HepG2 (cell line): Measurements from ENCODE around the gene SMARCC1. TPM values are rescaled to one million over a fixed set of nuclear protein-coding genes. Genes with fewer than 3 reads are reported as not detected.

ENCODE experiments used
- ATAC-seq: fragments of 200-7000 bp; cut with Tn5 transposase; 3 replicates; pipeline ENCODE4 v1.9.1; 2020; ENCODE audit warnings: mild to moderate bottlenecking, moderate library complexity
- BruUV-seq: library from RNA; stranded (reverse); fragments of 400-500 nt; replicated peaks from 2 replicates; lab custom pipeline; 2021; lab: Mats Ljungman, UMichigan
- CTCF ChIA-PET: fragments of 300-600 bp; formaldehyde crosslinking; extraction: SDS; loops from one replicate; lab custom pipeline; 2021; ENCODE audit warnings: low total read pairs, inconsistent platforms, low intra/inter-chr PET ratio; lab: Yijun Ruan, JAX
- POLR2A ChIA-PET: fragments of 350-600 bp; sonication (Branson Sonifier 250); formaldehyde crosslinking; loops from one replicate; lab custom pipeline; 2020; ENCODE audit warnings: antibody characterized with exemption, inconsistent platforms; lab: Yijun Ruan, JAX
- DNase-seq: peaks from one replicate; pipeline ENCODE4 v3.0.0-alpha.2; 2015; ENCODE audit warnings: low spot score
- FAIRE-seq: peaks from 3 replicates; lab custom pipeline; 2011; peaks lifted over from hg19 to GRCh38; lab: Jason Lieb, UNC
- H2AFZ ChIP-seq: one replicate; pipeline ENCODE4 v1.6.1; 2011; ENCODE audit warnings: low read length, inconsistent platforms
- H3K27ac ChIP-seq: fragments of 300-600 bp; 3 replicates; pipeline ENCODE4 v1.8.0; 2011; ENCODE audit warnings: mixed run types, mild to moderate bottlenecking, mixed read lengths, low read length, inconsistent platforms; ENCODE audit not compliant: insufficient read depth; ENCODE audit errors: extremely low read length
- H3K27me3 ChIP-seq, 2 experiments: fragments of 200-600 bp in 1 of 2; 2 replicates in 1 of 2; 3 replicates in 1 of 2; pipeline versions ENCODE4 v1.6.0 to v1.8.0; 2011; ENCODE audit warnings: low read length in 2 of 2, mild to moderate bottlenecking in 2 of 2, moderate library complexity in 2 of 2, inconsistent platforms in 1 of 2; ENCODE audit not compliant: insufficient read depth in 2 of 2, control insufficient read depth in 1 of 2
- H3K36me3 ChIP-seq, 2 experiments: fragments of 200-600 bp in 1 of 2; replicated peaks in 1 of 2; 2 replicates in 1 of 2; 3 replicates in 1 of 2; pipeline versions ENCODE4 v1.5.1 to v1.8.0; 2011; ENCODE audit warnings: low read length in 2 of 2, inconsistent platforms in 1 of 2; ENCODE audit not compliant: insufficient read depth in 2 of 2, control insufficient read depth in 1 of 2
- H3K4me1 ChIP-seq: 2 replicates; pipeline ENCODE4 v1.5.1; 2012; ENCODE audit warnings: low read length, inconsistent platforms; ENCODE audit not compliant: insufficient read depth
- H3K4me2 ChIP-seq: 2 replicates; pipeline ENCODE4 v1.6.0; 2011; ENCODE audit warnings: low read depth, low read length, inconsistent platforms
- H3K4me3 ChIP-seq, 3 experiments: fragments of 200-600 bp in 1 of 3; sonication (generic), shearing (Covaris generic) in 1 of 3; replicated peaks in 1 of 3; 2 replicates each; pipeline ENCODE4 v1.5.1; 2011 to 2016; ENCODE audit warnings: low read length in 3 of 3, inconsistent platforms in 2 of 3, low read depth in 2 of 3, mild to moderate bottlenecking in 2 of 3, control low read depth in 1 of 3, mixed read lengths in 1 of 3; ENCODE audit not compliant: insufficient read depth in 1 of 3
- H3K79me2 ChIP-seq: one replicate; pipeline ENCODE4 v1.6.1; 2011; ENCODE audit warnings: low read length, inconsistent platforms; ENCODE audit not compliant: insufficient read depth
- H3K9ac ChIP-seq: 2 replicates; pipeline ENCODE4 v1.6.0; 2011; ENCODE audit warnings: mild to moderate bottlenecking, low read depth, low read length, inconsistent platforms; ENCODE audit not compliant: insufficient read depth
- H3K9me3 ChIP-seq: 2 replicates; pipeline ENCODE4 v1.5.1; 2012; ENCODE audit warnings: mild to moderate bottlenecking, low read length
- H4K20me1 ChIP-seq: 2 replicates; pipeline ENCODE4 v1.6.0; 2011; ENCODE audit warnings: inconsistent platforms, mild to moderate bottlenecking, low read length, moderate library complexity; ENCODE audit not compliant: insufficient read depth
- ATAD3A ChIP-seq: sonication (generic); formaldehyde crosslinking; IDR thresholded peaks from 2 replicates; pipeline ENCODE4 v1.4.0; 2020; ENCODE audit warnings: missing genetic modification reagents
- CBX1 ChIP-seq: IDR thresholded peaks from one replicate; pipeline ENCODE4 v1.6.1; 2016; ENCODE audit warnings: antibody characterized with exemption, low read depth
- HNRNPK ChIP-seq: fragments of 200-400 bp; formaldehyde crosslinking; IDR thresholded peaks from 2 replicates; pipeline ENCODE4 v1.6.1; 2018; ENCODE audit warnings: low read length, low read depth, moderate library complexity, mild to moderate bottlenecking; ENCODE audit not compliant: poor library complexity, severe bottlenecking
- KAT7 ChIP-seq: IDR thresholded peaks from 2 replicates; pipeline ENCODE4 v1.6.1; 2018; ENCODE audit warnings: borderline replicate concordance, missing compliant biosample characterization
- NFIC ChIP-seq: IDR thresholded peaks from 2 replicates; pipeline ENCODE4 v1.6.1; 2012; ENCODE audit warnings: mild to moderate bottlenecking, low read length, inconsistent platforms
- NR3C1 ChIP-seq: sonication (generic); formaldehyde crosslinking; IDR thresholded peaks from 2 replicates; pipeline ENCODE4 v1.4.0; 2020; ENCODE audit warnings: missing genetic modification reagents
- PCBP2 ChIP-seq: fragments of 200-400 bp; formaldehyde crosslinking; optimal IDR thresholded peaks from 2 replicates; pipeline ENCODE3; 2018; ENCODE audit warnings: low read length, low read depth; ENCODE audit not compliant: poor library complexity, severe bottlenecking
- PRPF4 ChIP-seq: fragments of 200-400 bp; formaldehyde crosslinking; IDR thresholded peaks from 2 replicates; pipeline ENCODE4 v1.6.1; 2016; ENCODE audit warnings: low read length, low read depth; ENCODE audit not compliant: poor library complexity, severe bottlenecking
- SMYD3 ChIP-seq: sonication (generic); formaldehyde crosslinking; IDR thresholded peaks from 2 replicates; pipeline ENCODE4 v1.8.1; 2023; ENCODE audit warnings: mild to moderate bottlenecking, missing genetic modification reagents
- SRF ChIP-seq: IDR thresholded peaks from 2 replicates; pipeline ENCODE4 v1.6.1; 2011; ENCODE audit warnings: mild to moderate bottlenecking, low read depth, low read length, moderate library complexity
- TP53 ChIP-seq: sonication (generic); formaldehyde crosslinking; conservative IDR thresholded peaks from 2 replicates; pipeline ENCODE4 v1.4.0; 2020; ENCODE audit warnings: missing genetic modification reagents
- ZBTB7A ChIP-seq: sonication (generic); formaldehyde crosslinking; IDR thresholded peaks from 2 replicates; pipeline ENCODE4 v1.8.0; 2022; ENCODE audit warnings: mild to moderate bottlenecking, missing genetic modification reagents
- ZFP36 ChIP-seq: fragments of 150-350 bp; IDR thresholded peaks from 2 replicates; pipeline ENCODE4 v1.6.1; 2018; ENCODE audit warnings: borderline replicate concordance, low read length, low read depth; ENCODE audit not compliant: partially characterized antibody
- ZFP36L1 ChIP-seq: sonication (generic); formaldehyde crosslinking; IDR thresholded peaks from 2 replicates; pipeline ENCODE4 v1.8.0; 2022; ENCODE audit warnings: mild to moderate bottlenecking, missing genetic modification reagents, moderate library complexity
- ZNF101 ChIP-seq: sonication (generic); formaldehyde crosslinking; IDR thresholded peaks from 2 replicates; pipeline ENCODE4 v1.4.0; 2020; ENCODE audit warnings: mild to moderate bottlenecking, low read depth, missing genetic modification reagents, borderline replicate concordance
- ZNF563 ChIP-seq: sonication (generic); formaldehyde crosslinking; IDR thresholded peaks from 2 replicates; pipeline ENCODE4 v1.8.0; 2022; ENCODE audit warnings: mild to moderate bottlenecking, moderate library complexity, missing genetic modification reagents
- ZNF792 ChIP-seq: IDR thresholded peaks from 2 replicates; pipeline ENCODE4 v1.6.1; 2016
- ZNF816 ChIP-seq: sonication (generic); formaldehyde crosslinking; IDR thresholded peaks from 2 replicates; pipeline ENCODE4 v1.8.0; 2022; ENCODE audit warnings: missing genetic modification reagents, mild to moderate bottlenecking, borderline replicate concordance
- WGBS: methylation state at CpG from one replicate; pipeline ENCODE4 v1.1.6; 2017; ENCODE audit warnings: low lambda C conversion rate; 5-methylcytosine and 5-hydroxymethylcytosine counted together
- in situ Hi-C: cut with HindIII; loops from 2 replicates; pipeline ENCODE4 v1.10.0; 2017; ENCODE audit warnings: low pct_unique_long_range_greater_than_20kb; ENCODE audit not compliant: extremely low pct_ligation_motif_present
- intact Hi-C: fragments of 100-400 bp; cut with micrococcal nuclease; formaldehyde crosslinking; loops from one replicate; pipeline ENCODE4 v1.10.0; 2022; ENCODE audit not compliant: unreplicated experiment
- polyA plus RNA-seq, 8 experiments: library from polyadenylated mRNA; depleted of rRNA in 3 of 8; stranded (reverse) in 7 of 8; unstranded in 1 of 8; fragments of >200 nt; fragmentation: Illumina TruSeq in 4 of 8; extraction: Trizol in 4 of 8; gene quantifications; 2 replicates each; pipeline versions ENCODE4 v1.2.1 to v1.2.3, GENCODE V29; 2011 to 2016; ENCODE audit warnings: low read depth in 4 of 8, missing spikeins in 1 of 8, mixed read lengths in 1 of 8; ENCODE audit not compliant: insufficient read depth in 1 of 8
- total RNA-seq, 5 experiments: library from RNA; depleted of rRNA; stranded (reverse); fragments of >200 nt; fragmentation: Illumina TruSeq; extraction: Trizol; gene quantifications; 2 replicates each; pipeline ENCODE4 v1.2.3, GENCODE V29; 2016; ENCODE audit warnings: low read depth in 1 of 5
- TF ChIP-seq, protein P1 (sequence below): sonication (generic); formaldehyde crosslinking; IDR thresholded peaks from 2 replicates; pipeline ENCODE4 v1.5.0; 2020; ENCODE audit warnings: mild to moderate bottlenecking, missing genetic modification reagents
- TF ChIP-seq, protein P2 (sequence below): IDR thresholded peaks from 2 replicates; pipeline ENCODE4 v1.6.1; 2016; ENCODE audit warnings: missing compliant biosample characterization, missing genetic modification reagents, borderline replicate concordance
- TF ChIP-seq, protein P3 (sequence below): sonication (generic); formaldehyde crosslinking; IDR thresholded peaks from 2 replicates; pipeline ENCODE4 v1.9.0; 2022; ENCODE audit warnings: missing genetic modification reagents, mild to moderate bottlenecking, borderline replicate concordance

The SMARCC1 gene
- total and polyA plus RNA-seq, 2 of the 13 experiments (the other 11 are each of a cell fraction or from before 2014, with no cell fraction given), result 47.9 to 58.4 TPM

DNA sequence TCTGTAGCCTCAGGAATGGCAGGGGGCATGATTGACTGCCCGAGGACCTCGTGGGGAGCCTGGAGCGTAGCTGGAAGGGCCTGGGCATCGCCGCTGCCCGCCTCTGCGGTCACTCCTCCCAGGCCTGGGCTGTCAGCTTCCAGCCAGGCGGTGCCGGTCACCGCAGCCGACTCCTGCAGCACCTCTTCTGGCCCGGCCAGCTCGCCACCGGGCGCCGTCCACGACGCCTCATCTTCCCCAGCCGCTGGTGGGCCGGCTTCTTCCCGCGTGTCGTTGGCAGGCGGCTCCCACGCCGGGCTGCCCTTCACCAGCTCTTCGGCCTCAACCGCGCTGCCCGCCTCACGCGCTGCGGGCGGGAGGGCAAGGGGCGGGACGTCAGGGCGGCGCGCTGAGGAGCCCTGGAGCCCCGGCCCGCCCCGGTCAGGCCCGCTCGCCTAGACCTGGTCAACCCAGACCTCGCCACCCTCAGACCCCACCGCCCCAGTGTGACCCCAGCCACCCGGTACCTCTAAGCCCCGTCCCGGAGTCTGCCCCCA, 204.0 kb downstream of the SMARCC1 start:
- in situ Hi-C loops, result no loop called here
- Histone ChIP-seq H3K9me3 (no peaks in the 10 kb centered on the region), H3K9ac (no peak overlapping the region), H3K4me1 (peaks cover 20% of the 10 kb centered on the region), H3K4me2 (peak overlapping the region; percentile 72), H3K79me2 (no peaks in the 10 kb centered on the region), H3K27ac (no peak overlapping the region), H2AFZ (no peak overlapping the region), H4K20me1 (peaks cover 6% of the 10 kb centered on the region; the same call in 1 of the 2 replicates), H3K27me3 (peaks cover 7 to 55% of the 10 kb centered on the region in 2 experiments), H3K4me3 (peak overlapping the region in 2 of 3 experiments; percentile 54 to 71; a peak in 3 of 6 replicates), H3K36me3 (no peaks in the 10 kb centered on the region)
- FAIRE-seq (no peak), ATAC-seq (peak; percentile 49), DNase-seq (no peak)
- CTCF ChIA-PET, result no interaction called here
- no CpG with 5 or more reads among the region's 49 CpGs for WGBS
- BruUV-seq, result no TSS peak
- POLR2A ChIA-PET, result no interaction called here
- intact Hi-C loops, result loop anchor here (2.0 kb wide), 1 partner anchor 55 kb away; no protein-coding TSS in a partner anchor
- TF ChIP-seq ZBTB7A (no peak), ZNF563 (peak; percentile 72; the same call in 1 of the 2 replicates), ZFP36 (no peak), ATAD3A (CRISPR knock-in tag) (no peak), SRF (no peak), ZNF792 (CRISPR knock-in tag) (no peak), CBX1 (no peak), KAT7 (CRISPR knock-in tag) (no peak), PRPF4 (no peak), TP53 (CRISPR knock-in tag) (no peak), ZNF816 (CRISPR knock-in tag) (no peak), PCBP2 (no peak), NR3C1 (no peak), ZNF101 (no peak), SMYD3 (no peak), NFIC (no peak), HNRNPK (no peak), ZFP36L1 (CRISPR knock-in tag) (no peak)
- TF ChIP-seq, protein P1, sequence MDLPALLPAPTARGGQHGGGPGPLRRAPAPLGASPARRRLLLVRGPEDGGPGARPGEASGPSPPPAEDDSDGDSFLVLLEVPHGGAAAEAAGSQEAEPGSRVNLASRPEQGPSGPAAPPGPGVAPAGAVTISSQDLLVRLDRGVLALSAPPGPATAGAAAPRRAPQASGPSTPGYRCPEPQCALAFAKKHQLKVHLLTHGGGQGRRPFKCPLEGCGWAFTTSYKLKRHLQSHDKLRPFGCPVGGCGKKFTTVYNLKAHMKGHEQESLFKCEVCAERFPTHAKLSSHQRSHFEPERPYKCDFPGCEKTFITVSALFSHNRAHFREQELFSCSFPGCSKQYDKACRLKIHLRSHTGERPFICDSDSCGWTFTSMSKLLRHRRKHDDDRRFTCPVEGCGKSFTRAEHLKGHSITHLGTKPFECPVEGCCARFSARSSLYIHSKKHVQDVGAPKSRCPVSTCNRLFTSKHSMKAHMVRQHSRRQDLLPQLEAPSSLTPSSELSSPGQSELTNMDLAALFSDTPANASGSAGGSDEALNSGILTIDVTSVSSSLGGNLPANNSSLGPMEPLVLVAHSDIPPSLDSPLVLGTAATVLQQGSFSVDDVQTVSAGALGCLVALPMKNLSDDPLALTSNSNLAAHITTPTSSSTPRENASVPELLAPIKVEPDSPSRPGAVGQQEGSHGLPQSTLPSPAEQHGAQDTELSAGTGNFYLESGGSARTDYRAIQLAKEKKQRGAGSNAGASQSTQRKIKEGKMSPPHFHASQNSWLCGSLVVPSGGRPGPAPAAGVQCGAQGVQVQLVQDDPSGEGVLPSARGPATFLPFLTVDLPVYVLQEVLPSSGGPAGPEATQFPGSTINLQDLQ, result no peak
- TF ChIP-seq, protein P2, sequence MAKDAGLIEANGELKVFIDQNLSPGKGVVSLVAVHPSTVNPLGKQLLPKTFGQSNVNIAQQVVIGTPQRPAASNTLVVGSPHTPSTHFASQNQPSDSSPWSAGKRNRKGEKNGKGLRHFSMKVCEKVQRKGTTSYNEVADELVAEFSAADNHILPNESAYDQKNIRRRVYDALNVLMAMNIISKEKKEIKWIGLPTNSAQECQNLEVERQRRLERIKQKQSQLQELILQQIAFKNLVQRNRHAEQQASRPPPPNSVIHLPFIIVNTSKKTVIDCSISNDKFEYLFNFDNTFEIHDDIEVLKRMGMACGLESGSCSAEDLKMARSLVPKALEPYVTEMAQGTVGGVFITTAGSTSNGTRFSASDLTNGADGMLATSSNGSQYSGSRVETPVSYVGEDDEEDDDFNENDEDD, result peak; percentile 79; the same call in 1 of the 2 replicates
- TF ChIP-seq, protein P3, sequence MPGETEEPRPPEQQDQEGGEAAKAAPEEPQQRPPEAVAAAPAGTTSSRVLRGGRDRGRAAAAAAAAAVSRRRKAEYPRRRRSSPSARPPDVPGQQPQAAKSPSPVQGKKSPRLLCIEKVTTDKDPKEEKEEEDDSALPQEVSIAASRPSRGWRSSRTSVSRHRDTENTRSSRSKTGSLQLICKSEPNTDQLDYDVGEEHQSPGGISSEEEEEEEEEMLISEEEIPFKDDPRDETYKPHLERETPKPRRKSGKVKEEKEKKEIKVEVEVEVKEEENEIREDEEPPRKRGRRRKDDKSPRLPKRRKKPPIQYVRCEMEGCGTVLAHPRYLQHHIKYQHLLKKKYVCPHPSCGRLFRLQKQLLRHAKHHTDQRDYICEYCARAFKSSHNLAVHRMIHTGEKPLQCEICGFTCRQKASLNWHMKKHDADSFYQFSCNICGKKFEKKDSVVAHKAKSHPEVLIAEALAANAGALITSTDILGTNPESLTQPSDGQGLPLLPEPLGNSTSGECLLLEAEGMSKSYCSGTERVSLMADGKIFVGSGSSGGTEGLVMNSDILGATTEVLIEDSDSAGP (CRISPR knock-in tag), result 0 out of 2 replicates have a peak, but pooled peaks have one; percentile 43
